SK-N-SH (cell line): ENCODE results near the gene FAM53A. TPM values are rescaled to one million over a fixed set of nuclear protein-coding genes. Genes with fewer than 3 reads are reported as not detected.

Experiments
- CTCF ChIA-PET: fragments of 300-600, 350-600 bp; formaldehyde crosslinking; extraction: SDS; loops from one replicate; lab custom pipeline; 2021; lab: Yijun Ruan, JAX
- POLR2A ChIA-PET: fragments of 350-600 bp; sonication (Branson Sonifier 250); formaldehyde crosslinking; extraction: SDS; loops from one replicate; lab custom pipeline; 2020; ENCODE audit warnings: antibody characterized with exemption, inconsistent platforms; lab: Yijun Ruan, JAX
- DNase-seq: peaks from one replicate; pipeline ENCODE4 v3.0.0; 2012
- H2AFZ ChIP-seq: fragments of 200-600 bp; sonication (generic); 2 replicates; pipeline ENCODE4 v1.8.1; 2016; ENCODE audit warnings: antibody characterized with exemption, mild to moderate bottlenecking, low read depth
- H3F3A ChIP-seq: fragments of 200-600 bp; sonication (generic); replicated peaks from 2 replicates; pipeline ENCODE3; 2016; ENCODE audit warnings: antibody characterized with exemption, mild to moderate bottlenecking; ENCODE audit not compliant: insufficient read depth
- H3K27ac ChIP-seq, 2 experiments: fragments of 200-500 bp in 1 of 2; fragments of 200-600 bp in 1 of 2; sonication (Bioruptor generic) in 1 of 2; sonication (generic), shearing (Covaris generic) in 1 of 2; 2 replicates each; pipeline versions ENCODE4 v1.5.1 to v1.6.1; 2014 to 2016; ENCODE audit warnings: low read depth in 2 of 2, inconsistent platforms in 1 of 2, low read length in 1 of 2, mild to moderate bottlenecking in 1 of 2, mixed read lengths in 1 of 2
- H3K27me3 ChIP-seq: fragments of 200-600 bp; sonication (generic), shearing (Covaris generic); 2 replicates; pipeline ENCODE4 v1.6.1; 2016; ENCODE audit warnings: mixed run types; ENCODE audit not compliant: insufficient read depth
- H3K36me3 ChIP-seq, 2 experiments: fragments of 200-500 bp in 1 of 2; fragments of 200-600 bp in 1 of 2; sonication (Bioruptor generic) in 1 of 2; sonication (generic) in 1 of 2; replicated peaks in 1 of 2; 2 replicates each; pipeline versions ENCODE3 to v1.5.1; 2014 to 2016; ENCODE audit warnings: low read length in 1 of 2, mild to moderate bottlenecking in 1 of 2; ENCODE audit not compliant: insufficient read depth in 2 of 2, control insufficient read depth in 1 of 2
- H3K4me1 ChIP-seq, 2 experiments: fragments of 200-500 bp in 1 of 2; fragments of 200-600 bp in 1 of 2; sonication (Bioruptor generic) in 1 of 2; sonication (generic), shearing (Covaris generic) in 1 of 2; 2 replicates each; pipeline versions ENCODE4 v1.5.1 to v1.6.1; 2014 to 2016; ENCODE audit warnings: low read depth in 1 of 2, low read length in 1 of 2, mixed run types in 1 of 2; ENCODE audit not compliant: insufficient read depth in 2 of 2, control insufficient read depth in 1 of 2
- H3K4me2 ChIP-seq: fragments of 200-600 bp; sonication (generic), shearing (Covaris generic); 2 replicates; pipeline ENCODE4 v1.6.1; 2017; ENCODE audit warnings: mixed run types
- H3K4me3 ChIP-seq, 2 experiments: fragments of 200-500 bp in 1 of 2; fragments of 200-600 bp in 1 of 2; sonication (Bioruptor generic) in 1 of 2; sonication (generic), shearing (Covaris generic) in 1 of 2; 2 replicates each; pipeline versions ENCODE4 v1.5.1 to v1.8.1; 2014 to 2016; ENCODE audit warnings: low read depth in 2 of 2, inconsistent platforms in 1 of 2, low read length in 1 of 2, mild to moderate bottlenecking in 1 of 2, mixed read lengths in 1 of 2, moderate library complexity in 1 of 2
- H3K79me2 ChIP-seq: fragments of 200-600 bp; sonication (generic); 2 replicates; pipeline ENCODE4 v1.8.1; 2017; ENCODE audit warnings: mild to moderate bottlenecking; ENCODE audit not compliant: insufficient read depth
- H3K9ac ChIP-seq: fragments of 200-600 bp; sonication (generic); 2 replicates; pipeline ENCODE4 v1.6.1; 2017; ENCODE audit warnings: mixed run types
- H3K9me2 ChIP-seq: fragments of 200-600 bp; sonication (generic); 2 replicates; pipeline ENCODE4 v1.6.1; 2017; ENCODE audit warnings: mixed run types
- H3K9me3 ChIP-seq: fragments of 200-600 bp; sonication (generic); 2 replicates; pipeline ENCODE4 v1.6.1; 2017; ENCODE audit warnings: mixed run types, mild to moderate bottlenecking, moderate library complexity
- H4K20me1 ChIP-seq: fragments of 200-600 bp; sonication (generic); 2 replicates; pipeline ENCODE4 v1.6.1; 2017; ENCODE audit warnings: mild to moderate bottlenecking, mixed run types; ENCODE audit not compliant: insufficient read depth
- CHD2 ChIP-seq: fragments of 150-350 bp; IDR thresholded peaks from 2 replicates; pipeline ENCODE4 v1.6.1; 2018; ENCODE audit warnings: low read length; ENCODE audit not compliant: partially characterized antibody
- CTCF ChIP-seq: fragments of 200-600 bp; sonication (generic); IDR thresholded peaks from 2 replicates; pipeline ENCODE4 v1.6.1; 2017; ENCODE audit warnings: antibody characterized with exemption, mild to moderate bottlenecking, moderate library complexity
- ELF1 ChIP-seq: IDR thresholded peaks from 2 replicates; pipeline ENCODE4 v1.4.0; 2012
- EZH2phosphoT487 ChIP-seq: fragments of 200-600 bp; sonication (generic); IDR thresholded peaks from 2 replicates; pipeline ENCODE4 v1.6.1; 2017; ENCODE audit warnings: low read depth, mixed run types, mild to moderate bottlenecking, antibody characterized with exemption, moderate library complexity, borderline replicate concordance
- FOSL2 ChIP-seq: IDR thresholded peaks from 2 replicates; pipeline ENCODE4 v1.4.0; 2012; ENCODE audit warnings: low read depth, mild to moderate bottlenecking, moderate library complexity, borderline replicate concordance
- FOXJ3 ChIP-seq: sonication (generic); formaldehyde crosslinking; IDR thresholded peaks from 2 replicates; pipeline ENCODE4 v1.5.1; 2020; ENCODE audit warnings: mild to moderate bottlenecking, missing genetic modification reagents
- FOXM1 ChIP-seq: IDR thresholded peaks from 2 replicates; pipeline ENCODE4 v1.4.0; 2012; ENCODE audit warnings: low read depth, mild to moderate bottlenecking
- GABPA ChIP-seq: IDR thresholded peaks from 2 replicates; pipeline ENCODE4 v1.4.0; 2012; ENCODE audit warnings: low read depth, mild to moderate bottlenecking
- GATA2 ChIP-seq: sonication (generic); formaldehyde crosslinking; IDR thresholded peaks from 2 replicates; pipeline ENCODE4 v1.5.0; 2020; ENCODE audit warnings: mild to moderate bottlenecking, missing genetic modification reagents
- JUND ChIP-seq: IDR thresholded peaks from 2 replicates; pipeline ENCODE4 v1.4.0; 2012
- MAX ChIP-seq: IDR thresholded peaks from 2 replicates; pipeline ENCODE4 v1.4.0; 2012; ENCODE audit warnings: low read depth
- PBX3 ChIP-seq: IDR thresholded peaks from 2 replicates; pipeline ENCODE4; 2012
- RAD21 ChIP-seq: IDR thresholded peaks from 2 replicates; pipeline ENCODE4 v1.6.1; 2012; ENCODE audit warnings: mild to moderate bottlenecking, low read length
- RFX5 ChIP-seq: IDR thresholded peaks from 2 replicates; pipeline ENCODE4 v1.6.1; 2012; ENCODE audit warnings: mild to moderate bottlenecking, improper control_type of control experiment, low read length
- RXRA ChIP-seq: IDR thresholded peaks from 2 replicates; pipeline ENCODE4 v1.4.0; 2012; ENCODE audit warnings: low read depth, mild to moderate bottlenecking, borderline replicate concordance
- SMC3 ChIP-seq: IDR thresholded peaks from 2 replicates; pipeline ENCODE4 v1.6.1; 2012; ENCODE audit warnings: low read depth, low read length, improper control_type of control experiment
- TCF12 ChIP-seq: IDR thresholded peaks from 2 replicates; pipeline ENCODE4 v1.4.0; 2012
- TEAD4 ChIP-seq: IDR thresholded peaks from 2 replicates; pipeline ENCODE4 v1.4.0; 2012; ENCODE audit warnings: mild to moderate bottlenecking, borderline replicate concordance; ENCODE audit not compliant: insufficient read depth
- ZBTB33 ChIP-seq: IDR thresholded peaks from 2 replicates; pipeline ENCODE4 v1.4.0; 2012; ENCODE audit warnings: low read depth, borderline replicate concordance
- WGBS: methylation state at CpG from one replicate; pipeline ENCODE4 v1.1.6; 2017; ENCODE audit warnings: low lambda C conversion rate; 5-methylcytosine and 5-hydroxymethylcytosine counted together
- polyA plus RNA-seq, 3 experiments: library from polyadenylated mRNA; depleted of rRNA; stranded (reverse); fragments of >200 nt; gene quantifications; 2 replicates each; pipeline ENCODE4 v1.2.3, GENCODE V29; 2012

FAM53A gene
- polyA plus RNA-seq, 1 of the 3 experiments (the other 2 are of a cell fraction), result 7.6 TPM

GRCh38 chr4:1635464-1635863 lies 48.6 kb downstream of the FAM53A start:
- H3K4me3 ChIP-seq, result no peak overlapping the region
- 89% methylated on average over 7 of the region's 7 CpGs for WGBS
- no peak overlapping the region for H2AFZ ChIP-seq
- TF ChIP-seq TCF12 (no peak), FOXJ3 (CRISPR knock-in tag) (no peak), ELF1 (no peak), GATA2 (CRISPR knock-in tag) (no peak), CTCF (no peak), RAD21 (no peak), ZBTB33 (no peak), RFX5 (no peak), JUND (no peak), CHD2 (no peak), PBX3 (no peak), EZH2phosphoT487 (no peak), RXRA (no peak), MAX (no peak), SMC3 (no peak), GABPA (no peak), FOSL2 (no peak), FOXM1 (no peak), TEAD4 (no peak)
- TF ChIP-seq, all 33 proteins: peak for 0
- no peak overlapping the region for H3K4me2 ChIP-seq
- peaks cover 0 to 4% of the 10 kb centered on the region in 2 experiments; a peak in 1 of 4 replicates for H3K4me1 ChIP-seq
- H3F3A ChIP-seq, result no peaks in the 10 kb centered on the region
- CTCF ChIA-PET, result interaction anchor here (1.4 kb wide), 1 partner anchor 279 kb away, joined by 8 read pairs; no protein-coding TSS in a partner anchor
- H3K27me3 ChIP-seq, result no peaks in the 10 kb centered on the region
- H3K9me3 ChIP-seq, result no peaks in the 10 kb centered on the region
- no peaks in the 10 kb centered on the region for H4K20me1 ChIP-seq
- no peaks in the 10 kb centered on the region for H3K79me2 ChIP-seq
- no peak overlapping the region for H3K27ac ChIP-seq
- H3K9me2 ChIP-seq, result no peaks in the 10 kb centered on the region
- no peak overlapping the region for H3K9ac ChIP-seq
- H3K36me3 ChIP-seq, result no peaks in the 10 kb centered on the region
- POLR2A ChIA-PET, result no interaction called here
- DNase-seq, result no peak
